ENCODE data around the gene ALKBH5. TPM values are rescaled to one million over a fixed set of nuclear protein-coding genes. Genes with fewer than 3 reads are reported as not detected.

ALKBH5 gene
- 100 to 1,000 TPM in 1 of 3 donors, 10 to 100 TPM in 2; 95.6 to 114 (median 96.7) TPM for total RNA-seq
- 66.9 TPM for total RNA-seq (2013)

GRCh38 chr17:18183334-18184142 is at the start of gene ALKBH5:
Gene ALKBH5 (plus strand): TSS chr17:18183828. CDS start chr17:18184244, 416 bp downstream.
- WGBS (ENCODE audit: insufficient coverage): under 1% methylated on average over 98 of the region's 98 CpGs
- ATAC-seq (peak; percentile 80 to 92 (median 84)), DNase-seq (peak; percentile 98 to 99)
- Histone ChIP-seq H3K27me3 (ENCODE audit: control insufficient read depth, insufficient read depth, low read length) (no peaks in the 10 kb centered on the region), H3K4me1 (ENCODE audit: control insufficient read depth, insufficient read depth, low read length) (peaks cover 52% of the 10 kb centered on the region), H3K9me3 (ENCODE audit: control insufficient read depth, insufficient read depth, low read length) (no peaks in the 10 kb centered on the region), H3K4me3 (ENCODE audit: low read length) (peak within 1 kb of the TSS; percentile 88), H3K27ac (ENCODE audit: low read length) (peak within 1 kb of the TSS; percentile 98), H3K36me3 (ENCODE audit: control insufficient read depth, insufficient read depth, low read length) (peaks cover 9% of the 10 kb centered on the region)
- intact Hi-C loops (cut with micrococcal nuclease): loop anchor here (1.0 to 5.0 kb wide), 4 partner anchors 25 to 74 kb away; partner anchors contain the start of gene FLII
- Mint-ChIP-seq H3K27me3 (ENCODE audit: low read depth in 2 of 2) (no peaks in the 10 kb centered on the region), H3K4me3 (peak within 1 kb of the TSS; percentile 96), H3K36me3 (no peaks in the 10 kb centered on the region), H3K9me3 (no peaks in the 10 kb centered on the region), H3K4me1 (peaks cover 39 to 56% of the 10 kb centered on the region in 2 donors), H3K27ac (peak within 1 kb of the TSS; percentile 98 to 99)
- TF ChIP-seq, protein P1, sequence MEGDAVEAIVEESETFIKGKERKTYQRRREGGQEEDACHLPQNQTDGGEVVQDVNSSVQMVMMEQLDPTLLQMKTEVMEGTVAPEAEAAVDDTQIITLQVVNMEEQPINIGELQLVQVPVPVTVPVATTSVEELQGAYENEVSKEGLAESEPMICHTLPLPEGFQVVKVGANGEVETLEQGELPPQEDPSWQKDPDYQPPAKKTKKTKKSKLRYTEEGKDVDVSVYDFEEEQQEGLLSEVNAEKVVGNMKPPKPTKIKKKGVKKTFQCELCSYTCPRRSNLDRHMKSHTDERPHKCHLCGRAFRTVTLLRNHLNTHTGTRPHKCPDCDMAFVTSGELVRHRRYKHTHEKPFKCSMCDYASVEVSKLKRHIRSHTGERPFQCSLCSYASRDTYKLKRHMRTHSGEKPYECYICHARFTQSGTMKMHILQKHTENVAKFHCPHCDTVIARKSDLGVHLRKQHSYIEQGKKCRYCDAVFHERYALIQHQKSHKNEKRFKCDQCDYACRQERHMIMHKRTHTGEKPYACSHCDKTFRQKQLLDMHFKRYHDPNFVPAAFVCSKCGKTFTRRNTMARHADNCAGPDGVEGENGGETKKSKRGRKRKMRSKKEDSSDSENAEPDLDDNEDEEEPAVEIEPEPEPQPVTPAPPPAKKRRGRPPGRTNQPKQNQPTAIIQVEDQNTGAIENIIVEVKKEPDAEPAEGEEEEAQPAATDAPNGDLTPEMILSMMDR (IDR thresholded peaks at IDR 0.05): peak; percentile 65

GRCh38 chr17:18136357-18136756 is 47.3 kb upstream of the ALKBH5 start:
- no peaks in the 10 kb centered on the region for H3K9me3 Mint-ChIP-seq
- no peak overlapping the region for H3K27ac ChIP-seq (ENCODE audit: low read length)
- peaks cover 0 to 4% of the 10 kb centered on the region in 2 donors for H3K27me3 Mint-ChIP-seq (ENCODE audit: low read depth in 2 of 2)
- peaks cover 5% of the 10 kb centered on the region in 2 donors for H3K4me1 Mint-ChIP-seq
- 87% methylated on average over 19 of the region's 19 CpGs for WGBS (ENCODE audit: insufficient coverage)
- no peak overlapping the region for H3K4me3 Mint-ChIP-seq
- H3K9me3 ChIP-seq (ENCODE audit: control insufficient read depth, insufficient read depth, low read length): no peaks in the 10 kb centered on the region
- no peak overlapping the region for H3K4me3 ChIP-seq (ENCODE audit: low read length)
- no peaks in the 10 kb centered on the region for H3K36me3 ChIP-seq (ENCODE audit: control insufficient read depth, insufficient read depth, low read length)
- intact Hi-C loops (cut with micrococcal nuclease): no loop called here
- ATAC-seq (no peak), DNase-seq (no peak)
- H3K27ac Mint-ChIP-seq: peak overlapping the region in 1 of 2 donors; percentile 42
- no peaks in the 10 kb centered on the region for H3K36me3 Mint-ChIP-seq
- H3K4me1 ChIP-seq (ENCODE audit: control insufficient read depth, insufficient read depth, low read length): no peaks in the 10 kb centered on the region
- H3K27me3 ChIP-seq (ENCODE audit: control insufficient read depth, insufficient read depth, low read length): no peaks in the 10 kb centered on the region
- TF ChIP-seq, protein P1 (IDR thresholded peaks at IDR 0.05): no peak

DNA sequence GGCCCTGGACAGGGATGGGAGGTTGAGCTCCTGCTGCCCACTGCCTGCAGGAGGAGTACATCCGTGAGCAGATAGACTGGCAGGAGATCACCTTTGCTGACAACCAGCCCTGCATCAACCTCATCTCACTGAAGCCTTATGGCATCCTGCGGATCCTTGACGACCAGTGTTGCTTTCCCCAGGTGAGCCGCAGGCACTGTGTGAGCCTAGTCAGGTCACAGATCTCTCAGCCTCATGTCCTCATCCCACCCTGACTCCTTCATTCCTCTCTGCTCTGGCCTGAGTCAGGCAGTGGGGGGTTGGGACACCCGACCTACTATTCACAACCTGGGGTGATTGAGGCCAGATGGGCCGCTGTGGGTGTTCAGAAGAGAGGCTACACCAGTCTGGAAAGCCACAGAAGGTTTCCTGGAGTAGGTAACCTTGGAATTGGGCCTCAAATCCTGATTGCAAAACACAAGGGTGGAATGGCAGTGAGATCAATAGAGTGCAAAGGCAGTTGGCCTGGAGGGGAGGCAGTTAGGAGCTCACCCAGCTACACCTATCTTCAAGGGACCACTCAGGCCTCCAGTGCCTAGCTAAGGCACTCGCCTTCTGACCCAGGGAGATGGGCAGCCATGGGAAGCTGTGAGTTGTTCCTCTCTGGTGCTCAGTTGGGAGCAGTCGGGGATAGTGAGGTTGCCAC is 45.4 kb upstream of the ALKBH5 start:
- H3K27me3 ChIP-seq (ENCODE audit: control insufficient read depth, insufficient read depth, low read length): no peaks in the 10 kb centered on the region
- no peaks in the 10 kb centered on the region for H3K36me3 Mint-ChIP-seq
- H3K9me3 Mint-ChIP-seq: no peaks in the 10 kb centered on the region
- peaks cover 0 to 4% of the 10 kb centered on the region in 2 donors for H3K27me3 Mint-ChIP-seq (ENCODE audit: low read depth in 2 of 2)
- no peak overlapping the region for H3K27ac ChIP-seq (ENCODE audit: low read length)
- H3K36me3 ChIP-seq (ENCODE audit: control insufficient read depth, insufficient read depth, low read length): no peaks in the 10 kb centered on the region
- H3K27ac Mint-ChIP-seq: no peak overlapping the region
- H3K9me3 ChIP-seq (ENCODE audit: control insufficient read depth, insufficient read depth, low read length): no peaks in the 10 kb centered on the region
- intact Hi-C loops (cut with micrococcal nuclease): loop anchor here (2.0 kb wide), 1 partner anchor 15 kb away; no protein-coding TSS in a partner anchor
- 86% methylated on average over 8 of the region's 8 CpGs for WGBS (ENCODE audit: insufficient coverage)
- no peak overlapping the region for H3K4me3 ChIP-seq (ENCODE audit: low read length)
- TF ChIP-seq, protein P1 (IDR thresholded peaks at IDR 0.05): no peak
- ATAC-seq: no peak
- H3K4me1 Mint-ChIP-seq: peaks cover 5 to 6% of the 10 kb centered on the region in 2 donors
- no peak for DNase-seq
- H3K4me3 Mint-ChIP-seq: no peak overlapping the region
- H3K4me1 ChIP-seq (ENCODE audit: control insufficient read depth, insufficient read depth, low read length): no peaks in the 10 kb centered on the region
